Measurements from ENCODE around the gene LGI2.

DNA sequence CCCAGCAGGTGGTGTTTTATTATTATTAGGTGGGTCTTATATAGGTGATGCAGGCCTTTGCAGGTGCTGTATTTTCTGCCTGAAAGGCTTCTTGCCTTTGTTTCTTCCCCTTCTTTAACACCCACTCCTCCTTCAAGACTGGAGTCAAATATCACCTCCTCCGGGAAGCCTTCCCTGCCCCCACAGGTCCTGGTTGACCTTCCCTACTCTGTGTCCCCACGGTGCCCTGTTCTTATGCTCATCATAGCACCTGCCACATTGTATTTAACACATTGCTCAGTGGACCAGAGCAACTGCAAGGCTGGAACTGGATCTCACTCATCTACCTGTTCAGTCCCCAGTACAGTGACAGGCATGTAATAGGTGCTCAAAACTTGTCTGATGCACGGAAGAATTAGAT, 39.8 kb upstream of the LGI2 start:
- no peak for TF ChIP-seq POLR2A (IDR thresholded peaks at IDR 0.05; ENCODE audit: low read depth)
- TF ChIP-seq, protein P1, sequence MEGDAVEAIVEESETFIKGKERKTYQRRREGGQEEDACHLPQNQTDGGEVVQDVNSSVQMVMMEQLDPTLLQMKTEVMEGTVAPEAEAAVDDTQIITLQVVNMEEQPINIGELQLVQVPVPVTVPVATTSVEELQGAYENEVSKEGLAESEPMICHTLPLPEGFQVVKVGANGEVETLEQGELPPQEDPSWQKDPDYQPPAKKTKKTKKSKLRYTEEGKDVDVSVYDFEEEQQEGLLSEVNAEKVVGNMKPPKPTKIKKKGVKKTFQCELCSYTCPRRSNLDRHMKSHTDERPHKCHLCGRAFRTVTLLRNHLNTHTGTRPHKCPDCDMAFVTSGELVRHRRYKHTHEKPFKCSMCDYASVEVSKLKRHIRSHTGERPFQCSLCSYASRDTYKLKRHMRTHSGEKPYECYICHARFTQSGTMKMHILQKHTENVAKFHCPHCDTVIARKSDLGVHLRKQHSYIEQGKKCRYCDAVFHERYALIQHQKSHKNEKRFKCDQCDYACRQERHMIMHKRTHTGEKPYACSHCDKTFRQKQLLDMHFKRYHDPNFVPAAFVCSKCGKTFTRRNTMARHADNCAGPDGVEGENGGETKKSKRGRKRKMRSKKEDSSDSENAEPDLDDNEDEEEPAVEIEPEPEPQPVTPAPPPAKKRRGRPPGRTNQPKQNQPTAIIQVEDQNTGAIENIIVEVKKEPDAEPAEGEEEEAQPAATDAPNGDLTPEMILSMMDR (IDR thresholded peaks at IDR 0.05): no peak
- no peak for TF ChIP-seq EP300 (IDR thresholded peaks at IDR 0.05)

Data from esophagus muscularis mucosa (tissue), 4 donors.